Posterior vena cava (tissue), 2 donors: ENCODE measurements around the gene CLSTN1. TPM values are rescaled to one million over a fixed set of nuclear protein-coding genes. Genes with fewer than 3 reads are reported as not detected.
A peak's percentile ranks its signal among the peaks of the same experiment; 100 is the strongest.

Experiments used
- DNase-seq: peaks from one replicate; pipeline ENCODE4 v3.0.0-alpha.2; 2020; ENCODE audit warnings: low spot score
- intact Hi-C, 2 donors: fragments of 100-400 bp; cut with DNase I; formaldehyde crosslinking; loops; one replicate each; pipeline versions ENCODE4 v1.14.1 to v1.14.2; 2022 to 2023
- total RNA-seq, 2 donors: library from RNA; stranded (reverse); fragmentation: NEBNext Ultra II Directional; extraction: Animal tissue kit (Norgen Biotek cat#: 25700); gene quantifications; one replicate each; pipeline ENCODE4 v1.2.1, GENCODE V29; 2021
- donor health status: DM: yes; HTN: yes; CAD: no.
- donor health status: DM: yes; HTN: yes; CAD: no.

CLSTN1 gene
- total RNA-seq, 2 donors from 2014 or later = 59.8 to 77.9 TPM

GRCh38 chr1:9855186-9855585 lies 31.4 kb upstream of the CLSTN1 start:
- no peak for DNase-seq
- intact Hi-C loops = no loop called here

GRCh38 chr1:9853249-9853595 lies 29.5 kb upstream of the CLSTN1 start:
- no peak for DNase-seq
- intact Hi-C loops = no loop called here

- DNase-seq = no peak
- intact Hi-C loops = no loop called here
Measured at GRCh38 chr1:9852410-9853248, 28.9 kb upstream of the CLSTN1 start.

- intact Hi-C loops = no loop called here
- DNase-seq = no peak
Measured at GRCh38 chr1:9852004-9852403, 28.2 kb upstream of the CLSTN1 start.

GRCh38 chr1:9850442-9851162 lies 26.8 kb upstream of the CLSTN1 start:
- intact Hi-C loops = no loop called here
- DNase-seq = no peak

- DNase-seq = no peak
- intact Hi-C loops = no loop called here
Measured at GRCh38 chr1:9849691-9850441, 26.1 kb upstream of the CLSTN1 start.

GRCh38 chr1:9848022-9848421 lies 24.3 kb upstream of the CLSTN1 start:
- DNase-seq = no peak
- intact Hi-C loops = no loop called here

- intact Hi-C loops = no loop called here
Measured at GRCh38 chr1:9847269-9847668, 23.5 kb upstream of the CLSTN1 start.

GRCh38 chr1:9846611-9847171 lies 22.9 kb upstream of the CLSTN1 start:
- intact Hi-C loops = no loop called here
- peak; percentile 61 for DNase-seq

More at GRCh38 chr1:9847269-9847668, 23.5 kb upstream of the CLSTN1 start:
- DNase-seq = no peak

- DNase-seq = peak; percentile 41
- intact Hi-C loops = no loop called here
Measured at GRCh38 chr1:9845914-9846313, 22.1 kb upstream of the CLSTN1 start.

- DNase-seq = peak; percentile 41
- intact Hi-C loops = no loop called here
Measured at GRCh38 chr1:9844756-9845155, 21.0 kb upstream of the CLSTN1 start.

GRCh38 chr1:9844106-9844505 lies 20.3 kb upstream of the CLSTN1 start:
- intact Hi-C loops = no loop called here
- DNase-seq = peak; percentile 78

- peak; percentile 65 for DNase-seq
Measured at GRCh38 chr1:9843576-9843945, 19.8 kb upstream of the CLSTN1 start.

GRCh38 chr1:9842781-9843575 lies 19.2 kb upstream of the CLSTN1 start:
- intact Hi-C loops = no loop called here
- DNase-seq = peak; percentile 79

More at GRCh38 chr1:9843576-9843945, 19.8 kb upstream of the CLSTN1 start:
- intact Hi-C loops = no loop called here

GRCh38 chr1:9842073-9842711 lies 18.4 kb upstream of the CLSTN1 start:
- intact Hi-C loops = no loop called here
- peak; percentile 71 for DNase-seq

- DNase-seq = peak; percentile 4
- intact Hi-C loops = no loop called here
Measured at GRCh38 chr1:9841460-9841859, 17.7 kb upstream of the CLSTN1 start.

GRCh38 chr1:9840176-9840575 lies 16.4 kb upstream of the CLSTN1 start:
- peak; percentile 23 for DNase-seq
- intact Hi-C loops = no loop called here

GRCh38 chr1:9838946-9839345 lies 15.2 kb upstream of the CLSTN1 start:
- peak; percentile 60 for DNase-seq
- intact Hi-C loops = no loop called here

GRCh38 chr1:9836632-9836960 lies 12.8 kb upstream of the CLSTN1 start:
- intact Hi-C loops = no loop called here
- no peak for DNase-seq
